Heart right ventricle (tissue), 16 donors: Measurements from ENCODE around the gene RASSF8. TPM values are rescaled to one million over a fixed set of nuclear protein-coding genes. Genes with fewer than 3 reads are reported as not detected.
A peak's percentile ranks its signal among the peaks of the same experiment; 100 is the strongest.

ENCODE experiments used
- ATAC-seq, 8 donors: fragments of 200-7000 bp; cut with Tn5 transposase; one replicate each; pipeline ENCODE4 v1.9.1; 2020; ENCODE audit warnings: mild to moderate bottlenecking in 8 of 8, moderate library complexity in 8 of 8, moderate number of reproducible peaks in 1 of 8
- DNase-seq, 2 donors: peaks; one replicate each; pipeline ENCODE4 v3.0.0-alpha.2; 2020
- H3K27ac ChIP-seq, 10 donors: fragments of 200-600 bp; sonication (generic) in 2 of 10; one replicate each; pipeline versions ENCODE4 v1.5.0 to v1.8.0; 2020 to 2022; ENCODE audit warnings: mild to moderate bottlenecking in 3 of 10
- H3K27me3 ChIP-seq, 7 donors: fragments of 200-600 bp; one replicate each; pipeline ENCODE4 v1.8.0; 2021 to 2022; ENCODE audit warnings: mild to moderate bottlenecking in 2 of 7
- H3K36me3 ChIP-seq, 9 donors: fragments of 200-600 bp; sonication (generic) in 1 of 9; one replicate each; pipeline versions ENCODE4 v1.5.0 to v1.8.0; 2020 to 2022; ENCODE audit warnings: mild to moderate bottlenecking in 2 of 9
- H3K4me1 ChIP-seq, 9 donors: fragments of 200-600 bp; sonication (generic) in 1 of 9; one replicate each; pipeline versions ENCODE4 v1.5.0 to v1.8.0; 2020 to 2022; ENCODE audit warnings: mild to moderate bottlenecking in 4 of 9
- H3K4me3 ChIP-seq, 10 donors: fragments of 200-600 bp; sonication (generic) in 2 of 10; one replicate each; pipeline versions ENCODE4 v1.5.0 to v1.8.0; 2020 to 2022; ENCODE audit warnings: mild to moderate bottlenecking in 7 of 10, moderate library complexity in 2 of 10
- H3K9me3 ChIP-seq, 11 donors: fragments of 200-600 bp in 10 of 11; sonication (generic) in 2 of 11; one replicate each; pipeline versions ENCODE4 v1.5.0 to v1.8.0; 2013 to 2022; ENCODE audit warnings: mild to moderate bottlenecking in 2 of 11, control low read depth in 1 of 11, moderate library complexity in 1 of 11
- CTCF ChIP-seq, 9 donors: fragments of 200-600 bp; sonication (generic) in 2 of 9; IDR thresholded peaks; one replicate each; pipeline versions ENCODE4 v1.5.0 to v1.8.0; 2021 to 2022; ENCODE audit warnings: antibody characterized with exemption in 9 of 9, mild to moderate bottlenecking in 5 of 9, moderate library complexity in 1 of 9
- WGBS, 2 donors: extraction: QIAGEN DNeasy Blood & Tissue Kit; methylation state at CpG; one replicate each; pipeline ENCODE4 v1.1.7; 2013; ENCODE audit warnings: inconsistent platforms in 1 of 2; 5-methylcytosine and 5-hydroxymethylcytosine counted together
- intact Hi-C, 10 donors: fragments of 100-400 bp; cut with DNase I; formaldehyde crosslinking; loops; one replicate each; pipeline versions ENCODE4 v1.11.1 to v1.14.2; 2022
- polyA plus RNA-seq, 2 donors: library from polyadenylated mRNA; stranded (reverse); fragments of 200-250 nt; gene quantifications; one replicate each; pipeline ENCODE4 v1.2.3, GENCODE V29; 2013
- total RNA-seq, 10 donors: library from RNA; stranded (reverse); fragmentation: NEBNext Ultra II Directional in 3 of 10; extraction: Animal tissue kit (Norgen Biotek cat#: 25700) in 3 of 10; gene quantifications; one replicate each; pipeline versions ENCODE4 v1.2.1 to v1.2.4, GENCODE V29; 2021 to 2023
- donor health status: Arrhythmogenic right ventricular cardiomyopathy.
- donor health status: ischemic (EF 13 %, LVEDD 7.1; RV severe dilation, severe dysfunction).
- donor health status: healthy with polysubstance abuse.
- donor health status: DM: no; HTN: yes; CAD: no.
- donor health status: DM: no; HTN: no; CAD: no.
- donor health status: ischemic (EF 25% LVEDD 6.9; RV normal size, moderate dysfunction).
- donor health status: ischemic (EF 25% LVEDD 5.7; RV mildly dilated, moderate dysfunction).
- donor health status: healthy.
- donor health status: DM: yes; HTN: yes; CAD: no.
- donor health status: Ischemic cardiomyopathy.
- donor health status: ischemic (EF 35%, LVEDD 5.7; RV mildly dilated, moderate dysfunction).
- donor health status: nonischemic (EF 11% LVEDD 7.7; RV severe dilation, severe dysfunction).
- donor health status: DM: yes; HTN: yes; CAD: no.
- donor health status: PGD.
- donor health status: ischemic (EF 29% LVEDD 5.4; RV normal size, mild dysfunction).
- donor health status: nonischemic (EF 23%, LVEDD 6.1; RV moderate dilation, normal function).

Gene RASSF8
- total and polyA plus RNA-seq, 12 donors: 5.7 to 43.9 (median 28.9) TPM

GRCh38 chr12:26126340-26127284 lies 168.1 kb downstream of the RASSF8 start:
- WGBS, 2 donors: 5 to 6% methylated on average over 60 of the region's 60 CpGs
- Histone ChIP-seq H3K27me3 (peaks cover 0 to 75% (median 0%) of the 10 kb centered on the region in 7 donors), H3K36me3 (no peaks in the 10 kb centered on the region), H3K9me3 (no peaks in the 10 kb centered on the region), H3K27ac (peak overlapping the region; percentile 65 to 98 (median 93)), H3K4me3 (peak overlapping the region; percentile 46 to 80 (median 65)), H3K4me1 (peaks cover 3 to 48% (median 17%) of the 10 kb centered on the region in 9 donors)
- peak in 3 of 9 donors; percentile 37 to 39 (median 37) for TF ChIP-seq CTCF (IDR thresholded peaks at IDR 0.05)
- intact Hi-C loops: loop anchor here in 8 of 10 donors (5.0 to 10.0 kb wide), 4 partner anchors 71 to 308 kb away; partner anchors contain the start of genes SSPN (in 5 of the 8) and RASSF8 (in 1 of the 8)
- DNase-seq (peak; percentile 87 to 89), ATAC-seq (peak; percentile 75 to 89 (median 83))

- 83 to 95% methylated on average over 2 of the region's 2 CpGs for WGBS, 2 donors
- H3K27me3 ChIP-seq: peaks cover 0 to 75% (median 0%) of the 10 kb centered on the region in 7 donors
- H3K27ac ChIP-seq: peak overlapping the region in 6 of 10 donors; percentile 65 to 98 (median 97)
- DNase-seq: no peak
- no peaks in the 10 kb centered on the region for H3K9me3 ChIP-seq
- H3K4me1 ChIP-seq: peaks cover 3 to 45% (median 17%) of the 10 kb centered on the region in 9 donors
- no peak for TF ChIP-seq CTCF (IDR thresholded peaks at IDR 0.05)
- H3K36me3 ChIP-seq: no peaks in the 10 kb centered on the region
- ATAC-seq: no peak
- intact Hi-C loops: loop anchor here in 8 of 10 donors (5.0 to 10.0 kb wide), 4 partner anchors 70 to 307 kb away; partner anchors contain the start of genes SSPN (in 5 of the 8) and RASSF8 (in 1 of the 8)
- H3K4me3 ChIP-seq: no peak overlapping the region
Observed at GRCh38 chr12:26127404-26127803, 168.9 kb downstream of the RASSF8 start.

GRCh38 chr12:26128168-26128567 lies 169.7 kb downstream of the RASSF8 start:
- no peaks in the 10 kb centered on the region for H3K36me3 ChIP-seq
- ATAC-seq (no peak), DNase-seq (no peak)
- no peak overlapping the region for H3K4me3 ChIP-seq
- H3K4me1 ChIP-seq: peaks cover 3 to 39% (median 15%) of the 10 kb centered on the region in 9 donors
- H3K9me3 ChIP-seq: no peaks in the 10 kb centered on the region
- intact Hi-C loops: loop anchor here in 8 of 10 donors (2.0 to 10.0 kb wide), 5 partner anchors 67 to 307 kb away; partner anchors contain the start of genes SSPN (in 6 of the 8) and RASSF8 (in 1 of the 8)
- TF ChIP-seq CTCF (IDR thresholded peaks at IDR 0.05): no peak
- no peak overlapping the region for H3K27ac ChIP-seq
- H3K27me3 ChIP-seq: peaks cover 0 to 68% (median 0%) of the 10 kb centered on the region in 7 donors

Other genes with a start within 250 kb of the RASSF8 start
- 10 to 100 TPM in 9 of 10 donors, 1 to 10 TPM in 1; 7.8 to 80.1 (median 42.9) TPM for gene BHLHE41, start 166.4 kb downstream of the RASSF8 start, total RNA-seq
- 1 to 10 TPM; 5.7 to 5.8 TPM for gene BHLHE41, start 166.4 kb downstream of the RASSF8 start, polyA plus RNA-seq
- 100 to 1,000 TPM in 4 of 10 donors, 10 to 100 TPM in 6; 34.0 to 115 (median 95.5) TPM for gene SSPN, start 236.9 kb downstream of the RASSF8 start, total RNA-seq
- 10 to 100 TPM in 1 of 2 donors, 1 to 10 TPM in 1; 5.9 to 13.0 TPM for gene SSPN, start 236.9 kb downstream of the RASSF8 start, polyA plus RNA-seq